Femur (tissue), 1 donor: ENCODE results near the gene OR6M1.

Experiments
- DNase-seq: peaks from one replicate; pipeline ENCODE4 v3.0.0-alpha.2; 2017

The OR6M1 gene, protein sequence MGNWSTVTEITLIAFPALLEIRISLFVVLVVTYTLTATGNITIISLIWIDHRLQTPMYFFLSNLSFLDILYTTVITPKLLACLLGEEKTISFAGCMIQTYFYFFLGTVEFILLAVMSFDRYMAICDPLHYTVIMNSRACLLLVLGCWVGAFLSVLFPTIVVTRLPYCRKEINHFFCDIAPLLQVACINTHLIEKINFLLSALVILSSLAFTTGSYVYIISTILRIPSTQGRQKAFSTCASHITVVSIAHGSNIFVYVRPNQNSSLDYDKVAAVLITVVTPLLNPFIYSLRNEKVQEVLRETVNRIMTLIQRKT

DNA sequence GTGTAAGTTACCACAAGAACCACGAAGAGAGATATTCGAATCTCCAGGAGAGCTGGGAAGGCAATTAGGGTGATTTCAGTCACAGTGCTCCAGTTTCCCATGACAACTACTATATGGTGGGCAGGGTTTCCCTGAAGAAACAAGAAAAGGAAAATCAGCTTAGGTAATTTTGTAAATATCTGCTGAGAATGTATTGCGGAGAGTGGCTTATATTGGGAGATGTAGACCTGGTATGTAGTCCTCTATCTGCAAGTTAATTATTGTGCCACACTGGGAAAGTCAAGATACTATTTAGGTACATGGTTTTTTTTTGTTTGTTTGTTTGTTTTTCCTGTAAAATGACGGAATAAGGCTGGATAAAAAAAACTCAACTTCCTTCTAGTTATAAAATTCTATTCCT is at the start of gene OR6M1:
Gene OR6M1, minus strand, starts transcription at position 101 of the 400 bp plus-strand sequence. Its CDS starts 0 bp downstream, at position 101.
- DNase-seq = no peak

- no peak for DNase-seq
Measured at GRCh38 chr11:123853038-123853437, 46.9 kb upstream of the OR6M1 start.

- DNase-seq = no peak
Measured at GRCh38 chr11:123852321-123852720, 46.2 kb upstream of the OR6M1 start.

DNA sequence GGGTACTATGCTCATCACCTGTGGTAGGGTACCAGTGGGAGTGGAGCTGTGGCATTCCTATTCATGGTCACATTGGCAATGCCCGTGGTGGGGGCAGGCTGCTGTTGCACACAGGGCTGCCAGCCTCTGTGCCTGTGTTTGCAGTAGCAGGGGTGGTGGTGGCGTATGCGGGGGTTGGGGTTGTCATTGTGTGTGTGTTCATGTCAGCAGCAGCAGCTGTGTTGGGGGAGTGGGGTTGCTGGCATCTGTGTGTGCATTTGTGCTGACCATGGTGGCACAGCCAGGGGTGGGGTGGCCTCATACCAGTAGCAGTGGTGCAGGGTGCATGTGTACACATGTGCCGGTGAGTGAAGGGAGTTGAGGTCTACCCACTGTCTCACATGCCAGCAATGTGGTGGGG is 45.0 kb upstream of the OR6M1 start:
- DNase-seq = no peak

- no peak for DNase-seq
Measured at GRCh38 chr11:123841174-123841573, 35.0 kb upstream of the OR6M1 start.

DNA sequence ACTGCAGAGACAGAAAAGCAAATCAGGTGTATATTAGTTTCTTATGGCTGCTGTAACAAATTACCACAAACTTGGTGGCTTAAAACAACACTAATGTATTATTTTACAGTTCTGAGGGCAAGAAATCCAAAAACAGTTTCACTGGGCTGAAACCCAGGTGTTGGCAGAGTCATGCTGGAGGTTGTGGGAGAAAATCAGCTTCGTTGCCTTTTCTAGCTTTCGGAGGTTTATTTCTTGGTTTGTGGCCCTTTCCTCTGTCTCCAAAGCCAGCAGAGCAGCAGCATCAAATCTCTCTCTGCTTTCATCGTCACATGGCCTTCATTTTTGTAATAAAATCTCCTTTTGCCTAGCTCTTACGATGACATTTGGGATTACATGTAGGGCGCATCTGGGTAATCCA is 33.0 kb upstream of the OR6M1 start:
- DNase-seq = no peak

GRCh38 chr11:123838659-123839058 is 32.5 kb upstream of the OR6M1 start:
- no peak for DNase-seq

GRCh38 chr11:123838199-123838598 is 32.0 kb upstream of the OR6M1 start:
- DNase-seq = no peak

DNA sequence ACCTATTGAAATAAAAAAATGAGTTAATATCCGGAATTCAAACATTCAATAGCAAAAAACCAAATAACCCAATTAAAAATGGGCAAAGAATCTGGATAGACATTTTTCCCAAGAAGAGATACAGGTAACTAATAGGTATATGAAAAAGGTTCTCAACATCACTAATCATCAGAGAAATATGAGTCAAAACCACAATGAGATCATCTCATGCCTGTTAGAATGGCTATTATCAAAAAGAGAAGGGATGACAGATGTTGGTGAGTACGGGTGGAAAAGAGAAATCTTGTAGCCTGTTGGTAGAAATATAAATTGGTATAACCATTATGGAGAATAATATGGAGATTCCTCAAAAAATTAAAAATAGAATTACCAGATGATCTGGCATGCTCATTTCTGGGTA is 26.9 kb upstream of the OR6M1 start:
- no peak for DNase-seq

GRCh38 chr11:123829745-123830144 is 23.6 kb upstream of the OR6M1 start:
- DNase-seq = no peak

DNA sequence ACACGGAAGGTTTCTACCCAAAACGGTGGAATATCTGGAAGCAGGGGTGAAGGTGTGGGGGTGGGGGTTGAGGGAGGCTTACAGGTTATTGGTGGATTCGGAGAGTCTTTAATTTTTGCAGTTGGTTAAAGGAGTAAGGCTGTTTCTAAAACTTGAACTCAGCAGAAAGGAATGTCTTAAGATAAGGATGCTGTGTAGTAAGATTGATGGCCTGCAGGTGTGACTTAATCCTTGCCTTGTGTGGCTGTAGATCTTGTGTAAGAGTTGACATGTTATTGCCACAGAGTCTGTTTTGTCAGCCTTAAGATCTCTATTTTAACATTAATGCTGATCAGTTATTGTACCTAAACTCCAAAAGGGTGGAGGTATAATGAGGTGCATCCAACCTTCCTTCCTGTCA is 16.4 kb upstream of the OR6M1 start:
- peak; percentile 19 for DNase-seq

GRCh38 chr11:123822032-123822431 is 15.9 kb upstream of the OR6M1 start:
- peak; percentile 22 for DNase-seq

- peak; percentile 38 for DNase-seq
Measured at GRCh38 chr11:123815122-123815521, 9.0 kb upstream of the OR6M1 start.

DNA sequence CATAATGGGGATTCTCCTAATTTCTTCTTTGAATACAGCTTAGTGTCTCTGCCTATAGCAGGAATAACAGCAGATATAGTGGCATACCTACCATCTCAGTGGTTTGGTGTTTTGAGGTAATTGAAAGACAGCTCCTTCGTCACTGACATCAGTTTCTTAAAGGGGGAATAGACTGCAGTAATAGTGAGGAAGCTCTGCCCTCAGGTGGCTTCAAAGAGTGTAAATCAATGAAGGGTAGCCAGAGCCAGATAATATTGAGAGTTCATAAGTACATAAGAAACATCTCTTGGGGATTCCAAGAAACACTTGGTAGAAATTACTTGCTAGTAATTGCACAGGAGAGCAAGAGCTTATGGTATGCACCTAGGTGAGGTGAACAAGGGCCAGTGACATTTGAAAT is 4.4 kb downstream of the OR6M1 start:
- DNase-seq = no peak

- DNase-seq = peak; percentile 54
Measured at GRCh38 chr11:123800036-123800435, 6.1 kb downstream of the OR6M1 start.

DNA sequence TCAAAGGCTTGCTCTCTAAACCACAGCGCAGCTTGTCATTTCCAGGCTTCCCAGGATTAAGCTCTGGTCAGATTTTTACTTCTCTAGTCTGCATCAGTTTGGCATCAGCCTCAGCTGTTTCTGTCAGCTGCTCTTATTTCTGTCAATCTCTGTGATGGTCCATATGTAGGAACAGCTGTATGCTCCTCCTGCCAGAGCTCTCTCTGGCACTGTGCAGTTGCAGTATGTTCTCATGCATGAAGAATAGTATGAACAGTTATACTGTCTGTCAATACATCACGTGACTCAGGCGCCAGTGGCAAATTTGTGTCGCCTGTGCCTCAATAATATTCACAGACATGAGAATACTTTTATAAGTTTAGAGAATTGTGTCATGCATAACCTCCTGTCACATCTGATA is 6.7 kb downstream of the OR6M1 start:
- DNase-seq = peak; percentile 67

GRCh38 chr11:123798513-123799252 is 7.5 kb downstream of the OR6M1 start:
- DNase-seq = no peak

- DNase-seq = no peak
Measured at GRCh38 chr11:123798079-123798478, 8.1 kb downstream of the OR6M1 start.

DNA sequence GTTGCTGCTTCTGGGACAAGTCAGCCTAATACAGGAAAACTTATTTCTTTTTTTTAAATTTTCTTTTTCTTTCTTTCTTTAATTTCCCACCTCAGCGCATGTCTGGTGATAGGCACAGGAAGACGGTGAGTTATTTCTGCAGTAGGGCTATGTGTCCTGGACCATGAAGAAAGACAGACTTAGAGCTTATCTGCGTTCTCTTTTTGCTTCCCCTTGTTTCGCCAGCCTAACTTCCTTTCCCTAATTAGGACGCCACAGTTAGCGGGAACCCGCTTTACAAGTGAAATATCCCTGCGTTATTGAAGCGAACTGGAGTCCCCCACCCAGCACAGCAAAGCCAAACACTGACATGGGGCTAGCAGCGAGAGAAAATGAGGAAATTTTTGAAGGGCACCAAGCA is 8.6 kb downstream of the OR6M1 start:
- no peak for DNase-seq

DNA sequence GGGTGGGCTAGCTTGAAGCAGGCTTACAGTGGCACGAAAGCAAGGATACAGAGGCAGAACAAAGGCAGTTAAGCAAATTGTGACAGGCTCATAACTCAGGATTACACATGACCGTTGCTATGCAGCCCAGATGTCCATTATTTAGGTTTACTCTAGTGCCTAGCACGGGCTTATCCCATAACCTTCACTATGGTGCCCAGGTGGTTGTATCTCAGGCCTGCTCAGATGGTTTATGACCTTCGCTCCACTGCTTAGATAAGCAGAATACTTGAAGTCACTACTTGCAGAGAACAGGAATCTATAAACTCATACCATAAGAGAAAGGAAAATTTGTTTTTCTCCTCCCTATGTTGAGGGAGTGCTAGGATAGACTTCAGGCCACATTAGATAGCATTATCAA is 9.0 kb downstream of the OR6M1 start:
- no peak for DNase-seq

GRCh38 chr11:123796226-123796625 is 9.9 kb downstream of the OR6M1 start:
- no peak for DNase-seq

GRCh38 chr11:123783536-123783935 is 22.6 kb downstream of the OR6M1 start:
- no peak for DNase-seq

DNA sequence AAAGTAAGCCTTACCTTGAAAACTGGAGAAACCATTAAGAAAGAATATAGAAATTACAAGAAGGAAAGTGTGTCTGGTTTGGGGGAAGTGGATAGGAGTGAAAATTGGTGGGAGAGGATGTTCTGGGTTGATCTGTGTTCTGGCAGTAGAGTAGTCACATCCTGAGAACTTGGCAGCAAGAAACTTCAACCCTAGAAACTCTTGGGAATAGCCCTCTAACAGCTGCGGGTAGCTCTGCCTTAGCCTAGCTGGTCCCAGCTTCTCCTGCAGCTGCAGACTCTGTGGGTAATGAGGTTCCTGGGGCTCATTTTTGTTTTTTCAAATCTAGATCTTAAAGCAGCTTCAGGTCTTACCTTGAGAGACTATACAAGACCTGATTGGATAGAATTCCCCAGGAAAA is 27.6 kb downstream of the OR6M1 start:
- peak; percentile 24 for DNase-seq

DNA sequence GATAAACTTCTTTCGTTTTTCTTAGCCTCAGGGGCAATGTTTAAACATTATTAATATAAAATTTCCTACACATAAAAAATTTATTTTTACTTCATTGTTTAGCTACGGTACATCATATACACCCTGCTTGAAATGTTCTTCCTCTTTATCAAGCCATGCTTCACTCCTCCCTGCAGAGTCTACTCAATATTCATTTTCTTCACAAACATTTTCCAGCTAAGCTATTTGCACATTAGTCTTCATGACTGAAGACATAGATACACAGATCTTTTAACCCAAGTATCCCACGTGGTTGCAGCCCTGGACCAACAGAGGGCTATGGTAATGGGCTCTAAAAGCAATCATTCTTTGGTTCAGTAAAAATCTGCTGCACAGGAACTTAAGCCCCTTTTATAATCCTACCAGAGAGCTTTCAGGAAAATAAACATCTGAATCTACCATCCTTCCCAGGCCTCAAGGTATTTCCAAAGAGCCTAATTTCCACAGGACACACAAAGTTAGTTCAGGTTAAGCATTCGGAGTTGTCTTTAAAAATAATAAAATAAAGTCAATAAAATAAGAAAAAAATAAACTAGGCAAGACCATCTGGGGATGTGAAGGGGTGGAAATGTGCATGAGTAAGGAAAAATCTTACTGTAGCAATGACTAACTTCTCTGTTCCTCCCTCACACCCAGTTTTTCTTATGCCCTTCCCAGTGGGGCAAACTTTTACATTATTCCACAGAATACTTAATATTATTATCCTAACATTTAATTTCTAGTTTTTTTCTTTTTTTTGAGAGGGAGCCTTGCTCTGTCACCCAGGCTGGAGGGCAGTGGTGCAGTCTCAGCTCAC is 30.2 kb downstream of the OR6M1 start:
- no peak for DNase-seq
